ENCODE results near the gene TMEM245.

DNA sequence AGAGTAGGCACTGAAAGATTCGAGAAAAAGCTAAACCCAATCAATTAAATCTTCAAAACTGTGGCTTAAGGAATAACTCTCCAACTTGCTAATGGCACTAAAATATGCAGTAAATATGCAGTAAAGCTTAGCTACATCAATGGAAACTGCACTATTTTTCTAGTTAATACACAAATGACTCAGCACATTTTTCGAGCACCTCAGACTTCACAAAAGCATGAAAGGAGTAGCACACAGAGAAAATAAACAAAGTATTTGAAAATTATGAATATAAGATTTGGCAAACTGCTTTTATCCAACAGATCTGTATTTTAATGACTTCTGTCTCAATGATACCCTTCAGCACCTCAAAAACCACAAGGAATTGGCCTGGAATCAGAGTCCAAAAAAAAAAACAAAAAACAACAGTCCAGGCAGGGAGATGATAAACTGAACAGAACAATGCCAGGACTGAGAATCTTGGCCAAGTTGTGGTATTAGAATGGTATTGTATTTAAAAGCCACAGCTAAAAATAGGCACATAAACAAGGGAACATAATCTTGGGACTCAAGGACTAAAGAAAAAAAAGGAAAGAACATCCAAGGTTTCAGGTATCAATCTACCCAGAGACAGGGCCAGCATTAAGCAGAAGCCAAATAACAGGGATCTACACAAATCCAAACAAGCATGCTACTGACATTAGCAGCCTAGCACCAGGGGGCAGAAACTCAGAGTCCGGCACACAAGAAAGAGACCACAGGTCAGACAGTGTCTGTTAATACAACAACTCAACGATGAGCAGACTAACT is 21.4 kb downstream of the TMEM245 start:
- TF ChIP-seq EZH2phosphoT487 (IDR thresholded peaks at IDR 0.05; ENCODE audit: insufficient read depth, low read depth) (0 out of 2 replicates have a peak, but pooled peaks have one; percentile 66), EZH2 (IDR thresholded peaks at IDR 0.05; ENCODE audit: insufficient read depth, poor library complexity, severe bottlenecking) (no peak)

Measured in GM23248 (cell line).